ENCODE data around the gene CERS6.
"Not testable (repeated sequence)": the region's sequence is repeated elsewhere in the genome, so short reads cannot be mapped to it uniquely, and the experiment has no call there.

CERS6 gene

GRCh38 chr2:168455645-168456520 is at the start of gene CERS6:
CERS6 (plus strand) TSS chr2:168456272; CDS start chr2:168456449, 177 bp downstream.
- Histone ChIP-seq H3K4me3 (ENCODE audit: low read depth in 1 of 2, low read length in 2 of 2) (peak within 1 kb of the TSS; percentile 87 to 99), H3K9me3 (ENCODE audit: control insufficient read depth in 1 of 2, low read length in 2 of 2) (no peaks in the 10 kb centered on the region), H3K4me1 (ENCODE audit: control insufficient read depth in 1 of 2, insufficient read depth in 2 of 2, low read length in 2 of 2) (peaks cover 0 to 15% of the 10 kb centered on the region in 2 donors), H3K27me3 (ENCODE audit: low read depth, low read length) (no peaks in the 10 kb centered on the region), H3K27ac (ENCODE audit: low read length) (peak within 1 kb of the TSS; percentile 67), H3K36me3 (ENCODE audit: control insufficient read depth in 1 of 2, insufficient read depth in 2 of 2, low read length in 2 of 2) (no peaks in the 10 kb centered on the region)

GRCh38 chr2:168412301-168412700 is 43.8 kb upstream of the CERS6 start:
- not testable (repeated sequence) for H3K4me3 ChIP-seq (ENCODE audit: low read depth in 1 of 2, low read length in 2 of 2); H3K9me3 ChIP-seq (ENCODE audit: control insufficient read depth in 1 of 2, low read length in 2 of 2); H3K27ac ChIP-seq (ENCODE audit: low read length); H3K4me1 ChIP-seq (ENCODE audit: control insufficient read depth in 1 of 2, insufficient read depth in 2 of 2, low read length in 2 of 2); H3K36me3 ChIP-seq (ENCODE audit: control insufficient read depth in 1 of 2, insufficient read depth in 2 of 2, low read length in 2 of 2); H3K27me3 ChIP-seq (ENCODE audit: low read depth, low read length)

GRCh38 chr2:168413101-168413500 is 43.0 kb upstream of the CERS6 start:
- H3K36me3 ChIP-seq (ENCODE audit: control insufficient read depth in 1 of 2, insufficient read depth in 2 of 2, low read length in 2 of 2); H3K4me3 ChIP-seq (ENCODE audit: low read depth in 1 of 2, low read length in 2 of 2); H3K9me3 ChIP-seq (ENCODE audit: control insufficient read depth in 1 of 2, low read length in 2 of 2); H3K27me3 ChIP-seq (ENCODE audit: low read depth, low read length); H3K27ac ChIP-seq (ENCODE audit: low read length); H3K4me1 ChIP-seq (ENCODE audit: control insufficient read depth in 1 of 2, insufficient read depth in 2 of 2, low read length in 2 of 2): not testable (repeated sequence)

GRCh38 chr2:168416555-168416954 is 39.5 kb upstream of the CERS6 start:
- Histone ChIP-seq H3K27me3 (ENCODE audit: low read depth, low read length) (no peaks in the 10 kb centered on the region), H3K9me3 (ENCODE audit: control insufficient read depth in 1 of 2, low read length in 2 of 2) (no peaks in the 10 kb centered on the region), H3K4me1 (ENCODE audit: control insufficient read depth in 1 of 2, insufficient read depth in 2 of 2, low read length in 2 of 2) (no peaks in the 10 kb centered on the region), H3K36me3 (ENCODE audit: control insufficient read depth in 1 of 2, insufficient read depth in 2 of 2, low read length in 2 of 2) (no peaks in the 10 kb centered on the region), H3K4me3 (ENCODE audit: low read depth in 1 of 2, low read length in 2 of 2) (no peak overlapping the region), H3K27ac (ENCODE audit: low read length) (no peak overlapping the region)

GRCh38 chr2:168422584-168422983 is 33.5 kb upstream of the CERS6 start:
- H3K9me3 ChIP-seq (ENCODE audit: control insufficient read depth in 1 of 2, low read length in 2 of 2) = no peaks in the 10 kb centered on the region

GRCh38 chr2:168424112-168424951 is 31.7 kb upstream of the CERS6 start:
- no peaks in the 10 kb centered on the region for H3K4me1 ChIP-seq (ENCODE audit: control insufficient read depth in 1 of 2, insufficient read depth in 2 of 2, low read length in 2 of 2)
- no peaks in the 10 kb centered on the region for H3K27me3 ChIP-seq (ENCODE audit: low read depth, low read length)
- no peaks in the 10 kb centered on the region for H3K9me3 ChIP-seq (ENCODE audit: control insufficient read depth in 1 of 2, low read length in 2 of 2)
- H3K27ac ChIP-seq (ENCODE audit: low read length) = no peak overlapping the region
- H3K36me3 ChIP-seq (ENCODE audit: control insufficient read depth in 1 of 2, insufficient read depth in 2 of 2, low read length in 2 of 2) = no peaks in the 10 kb centered on the region
- H3K4me3 ChIP-seq (ENCODE audit: low read depth in 1 of 2, low read length in 2 of 2) = no peak overlapping the region

More at GRCh38 chr2:168422584-168422983, 33.5 kb upstream of the CERS6 start:
- H3K36me3 ChIP-seq (ENCODE audit: control insufficient read depth in 1 of 2, insufficient read depth in 2 of 2, low read length in 2 of 2) = no peaks in the 10 kb centered on the region
- no peak overlapping the region for H3K27ac ChIP-seq (ENCODE audit: low read length)
- H3K4me1 ChIP-seq (ENCODE audit: control insufficient read depth in 1 of 2, insufficient read depth in 2 of 2, low read length in 2 of 2) = no peaks in the 10 kb centered on the region
- H3K27me3 ChIP-seq (ENCODE audit: low read depth, low read length) = no peaks in the 10 kb centered on the region
- H3K4me3 ChIP-seq (ENCODE audit: low read depth in 1 of 2, low read length in 2 of 2) = no peak overlapping the region

GRCh38 chr2:168424971-168425370 is 31.1 kb upstream of the CERS6 start:
- Histone ChIP-seq H3K4me1 (ENCODE audit: control insufficient read depth in 1 of 2, insufficient read depth in 2 of 2, low read length in 2 of 2) (no peaks in the 10 kb centered on the region), H3K27me3 (ENCODE audit: low read depth, low read length) (no peaks in the 10 kb centered on the region), H3K27ac (ENCODE audit: low read length) (no peak overlapping the region), H3K9me3 (ENCODE audit: control insufficient read depth in 1 of 2, low read length in 2 of 2) (no peaks in the 10 kb centered on the region), H3K36me3 (ENCODE audit: control insufficient read depth in 1 of 2, insufficient read depth in 2 of 2, low read length in 2 of 2) (no peaks in the 10 kb centered on the region), H3K4me3 (ENCODE audit: low read depth in 1 of 2, low read length in 2 of 2) (no peak overlapping the region)

GRCh38 chr2:168426861-168427260 is 29.2 kb upstream of the CERS6 start:
- no peaks in the 10 kb centered on the region for H3K27me3 ChIP-seq (ENCODE audit: low read depth, low read length)
- no peak overlapping the region for H3K4me3 ChIP-seq (ENCODE audit: low read depth in 1 of 2, low read length in 2 of 2)
- no peaks in the 10 kb centered on the region for H3K36me3 ChIP-seq (ENCODE audit: control insufficient read depth in 1 of 2, insufficient read depth in 2 of 2, low read length in 2 of 2)
- no peak overlapping the region for H3K27ac ChIP-seq (ENCODE audit: low read length)
- no peaks in the 10 kb centered on the region for H3K4me1 ChIP-seq (ENCODE audit: control insufficient read depth in 1 of 2, insufficient read depth in 2 of 2, low read length in 2 of 2)
- no peaks in the 10 kb centered on the region for H3K9me3 ChIP-seq (ENCODE audit: control insufficient read depth in 1 of 2, low read length in 2 of 2)

GRCh38 chr2:168427451-168427850 is 28.6 kb upstream of the CERS6 start:
- H3K4me1 ChIP-seq (ENCODE audit: control insufficient read depth in 1 of 2, insufficient read depth in 2 of 2, low read length in 2 of 2) = no peaks in the 10 kb centered on the region
- H3K27me3 ChIP-seq (ENCODE audit: low read depth, low read length) = no peaks in the 10 kb centered on the region
- no peak overlapping the region for H3K4me3 ChIP-seq (ENCODE audit: low read depth in 1 of 2, low read length in 2 of 2)
- H3K27ac ChIP-seq (ENCODE audit: low read length) = no peak overlapping the region
- no peaks in the 10 kb centered on the region for H3K36me3 ChIP-seq (ENCODE audit: control insufficient read depth in 1 of 2, insufficient read depth in 2 of 2, low read length in 2 of 2)
- H3K9me3 ChIP-seq (ENCODE audit: control insufficient read depth in 1 of 2, low read length in 2 of 2) = no peaks in the 10 kb centered on the region

GRCh38 chr2:168428431-168428830 is 27.6 kb upstream of the CERS6 start:
- Histone ChIP-seq H3K4me3 (ENCODE audit: low read depth in 1 of 2, low read length in 2 of 2) (no peak overlapping the region), H3K9me3 (ENCODE audit: control insufficient read depth in 1 of 2, low read length in 2 of 2) (no peaks in the 10 kb centered on the region), H3K27ac (ENCODE audit: low read length) (no peak overlapping the region)

GRCh38 chr2:168429988-168430387 is 26.1 kb upstream of the CERS6 start:
- H3K4me3 ChIP-seq (ENCODE audit: low read depth in 1 of 2, low read length in 2 of 2) = no peak overlapping the region
- no peaks in the 10 kb centered on the region for H3K9me3 ChIP-seq (ENCODE audit: control insufficient read depth in 1 of 2, low read length in 2 of 2)
- no peaks in the 10 kb centered on the region for H3K36me3 ChIP-seq (ENCODE audit: control insufficient read depth in 1 of 2, insufficient read depth in 2 of 2, low read length in 2 of 2)
- H3K4me1 ChIP-seq (ENCODE audit: control insufficient read depth in 1 of 2, insufficient read depth in 2 of 2, low read length in 2 of 2) = no peaks in the 10 kb centered on the region
- no peaks in the 10 kb centered on the region for H3K27me3 ChIP-seq (ENCODE audit: low read depth, low read length)
- H3K27ac ChIP-seq (ENCODE audit: low read length) = no peak overlapping the region

More at GRCh38 chr2:168428431-168428830, 27.6 kb upstream of the CERS6 start:
- Histone ChIP-seq H3K4me1 (ENCODE audit: control insufficient read depth in 1 of 2, insufficient read depth in 2 of 2, low read length in 2 of 2) (no peaks in the 10 kb centered on the region), H3K27me3 (ENCODE audit: low read depth, low read length) (no peaks in the 10 kb centered on the region), H3K36me3 (ENCODE audit: control insufficient read depth in 1 of 2, insufficient read depth in 2 of 2, low read length in 2 of 2) (no peaks in the 10 kb centered on the region)

All from muscle layer of duodenum (tissue), 2 donors.